Measurements from ENCODE around the gene KIF11. TPM values are rescaled to one million over a fixed set of nuclear protein-coding genes. Genes with fewer than 3 reads are reported as not detected.

KIF11 gene
- total RNA-seq, 1 experiment from 2014 or later: 47.8 TPM

DNA sequence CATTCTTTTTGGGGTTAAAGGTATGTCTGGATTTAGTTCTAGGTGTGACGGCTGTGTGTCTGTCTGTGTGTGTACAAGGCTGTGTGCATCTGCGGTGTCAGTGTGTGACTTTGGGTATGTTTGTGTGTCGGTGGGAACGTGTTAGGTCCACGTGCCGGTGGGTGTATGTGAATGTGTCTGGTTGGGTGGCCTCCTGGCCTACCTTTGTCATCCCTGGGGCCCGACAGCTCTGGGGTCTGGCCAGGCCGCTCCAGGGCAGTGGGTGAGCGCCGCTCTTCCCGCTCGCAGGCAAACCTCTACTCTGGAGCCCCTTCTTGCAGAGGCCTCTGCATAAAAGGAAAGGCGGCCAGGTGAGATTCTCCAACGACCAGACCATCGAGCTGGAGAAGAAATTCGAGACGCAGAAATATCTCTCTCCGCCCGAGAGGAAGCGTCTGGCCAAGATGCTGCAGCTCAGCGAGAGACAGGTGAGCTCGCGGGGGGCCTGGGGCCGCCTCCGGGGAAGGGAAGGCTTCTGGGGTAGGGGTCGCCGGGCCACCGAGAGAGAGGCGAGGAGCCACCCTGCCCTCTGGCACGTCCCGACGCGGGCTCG is 99.2 kb downstream of the KIF11 start:
- POLR2A ChIA-PET: interaction anchor here (0.6 kb wide), 1 partner anchor 25 kb away, joined by 11 read pairs; no protein-coding TSS in a partner anchor
- no peak for TF ChIP-seq POLR2AphosphoS5 (IDR thresholded peaks at IDR 0.05; ENCODE audit: low read depth, low read length)
- no peak for TF ChIP-seq SIN3A (IDR thresholded peaks at IDR 0.05; ENCODE audit: borderline replicate concordance, insufficient read depth, low read depth, low read length)
- TF ChIP-seq TCF7L2 (IDR thresholded peaks at IDR 0.05; ENCODE audit: low read depth, low read length): no peak
- TF ChIP-seq, protein P1, sequence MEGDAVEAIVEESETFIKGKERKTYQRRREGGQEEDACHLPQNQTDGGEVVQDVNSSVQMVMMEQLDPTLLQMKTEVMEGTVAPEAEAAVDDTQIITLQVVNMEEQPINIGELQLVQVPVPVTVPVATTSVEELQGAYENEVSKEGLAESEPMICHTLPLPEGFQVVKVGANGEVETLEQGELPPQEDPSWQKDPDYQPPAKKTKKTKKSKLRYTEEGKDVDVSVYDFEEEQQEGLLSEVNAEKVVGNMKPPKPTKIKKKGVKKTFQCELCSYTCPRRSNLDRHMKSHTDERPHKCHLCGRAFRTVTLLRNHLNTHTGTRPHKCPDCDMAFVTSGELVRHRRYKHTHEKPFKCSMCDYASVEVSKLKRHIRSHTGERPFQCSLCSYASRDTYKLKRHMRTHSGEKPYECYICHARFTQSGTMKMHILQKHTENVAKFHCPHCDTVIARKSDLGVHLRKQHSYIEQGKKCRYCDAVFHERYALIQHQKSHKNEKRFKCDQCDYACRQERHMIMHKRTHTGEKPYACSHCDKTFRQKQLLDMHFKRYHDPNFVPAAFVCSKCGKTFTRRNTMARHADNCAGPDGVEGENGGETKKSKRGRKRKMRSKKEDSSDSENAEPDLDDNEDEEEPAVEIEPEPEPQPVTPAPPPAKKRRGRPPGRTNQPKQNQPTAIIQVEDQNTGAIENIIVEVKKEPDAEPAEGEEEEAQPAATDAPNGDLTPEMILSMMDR (IDR thresholded peaks at IDR 0.05): no peak
- BruUV-seq (replicated peaks): no TSS peak
- ATAC-seq (no peak), DNase-seq (ENCODE audit: low read depth, low spot score) (no peak)
- in situ Hi-C loops (cut with HindIII; ENCODE audit: low pct_unique_long_range_greater_than_20kb, low sequenced_read_pairs): no loop called here
- H3K9me3 ChIP-seq (ENCODE audit: control insufficient read depth, insufficient read depth, low read depth, low read length): no peaks in the 10 kb centered on the region
- no peak overlapping the region for H3K27ac ChIP-seq (ENCODE audit: low read length)
- H3K4me1 ChIP-seq (ENCODE audit: control insufficient read depth, insufficient read depth, low read length): peaks cover 14% of the 10 kb centered on the region
- CTCF ChIA-PET: no interaction called here
- H3K36me3 ChIP-seq (ENCODE audit: control insufficient read depth, insufficient read depth, low read length): peaks cover 4% of the 10 kb centered on the region; the same call in 1 of the 2 replicates
- H3K4me3 ChIP-seq (ENCODE audit: low read depth in 2 of 2, low read length in 2 of 2): no peak overlapping the region; a peak in 1 of 4 replicates
- intact Hi-C loops (cut with micrococcal nuclease; ENCODE audit: unreplicated experiment): no loop called here
- H3K27me3 ChIP-seq (ENCODE audit: control insufficient read depth, insufficient read depth, low read length): no peaks in the 10 kb centered on the region

DNA sequence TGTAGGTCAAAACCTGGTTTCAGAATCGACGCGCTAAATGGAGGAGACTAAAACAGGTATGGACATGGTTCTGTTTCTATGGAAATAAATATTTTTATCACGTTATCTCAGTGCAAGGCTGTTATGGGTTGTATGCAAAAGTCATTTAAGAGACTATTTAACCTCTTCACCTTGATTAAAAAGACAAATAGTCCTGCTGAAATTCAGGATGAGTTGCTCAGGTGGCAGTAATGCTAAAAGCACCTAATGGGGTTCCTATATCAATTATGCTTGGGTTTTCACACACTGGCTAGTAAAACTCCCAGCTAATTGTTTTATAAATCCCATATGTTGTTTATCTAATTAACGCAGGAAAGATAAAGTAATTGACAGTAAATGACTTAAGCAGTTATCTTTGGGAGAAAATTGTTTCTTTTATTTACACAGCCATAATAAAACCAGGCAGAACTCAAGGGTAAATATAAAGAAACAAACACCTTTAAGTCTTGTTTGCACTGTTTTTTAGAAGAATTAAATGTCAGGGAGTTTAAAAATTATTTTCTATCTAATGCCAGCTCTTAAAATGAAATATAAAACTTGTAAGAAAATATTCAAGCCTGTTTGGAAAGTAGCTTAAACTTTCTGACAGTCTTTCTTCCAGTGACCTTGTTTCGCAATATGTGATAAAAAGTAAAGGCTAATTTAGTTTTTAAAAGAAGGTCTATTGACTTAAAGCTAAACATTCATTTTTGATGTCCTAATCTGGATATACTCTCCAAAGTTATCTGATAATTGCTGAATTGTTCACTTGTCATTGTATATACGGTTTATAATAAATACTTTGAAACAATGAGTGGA is 100.0 kb downstream of the KIF11 start:
- TF ChIP-seq POLR2AphosphoS5 (IDR thresholded peaks at IDR 0.05; ENCODE audit: low read depth, low read length): no peak
- TF ChIP-seq, protein P1 (IDR thresholded peaks at IDR 0.05): no peak
- no peak for TF ChIP-seq SIN3A (IDR thresholded peaks at IDR 0.05; ENCODE audit: borderline replicate concordance, insufficient read depth, low read depth, low read length)
- TF ChIP-seq, protein P2, sequence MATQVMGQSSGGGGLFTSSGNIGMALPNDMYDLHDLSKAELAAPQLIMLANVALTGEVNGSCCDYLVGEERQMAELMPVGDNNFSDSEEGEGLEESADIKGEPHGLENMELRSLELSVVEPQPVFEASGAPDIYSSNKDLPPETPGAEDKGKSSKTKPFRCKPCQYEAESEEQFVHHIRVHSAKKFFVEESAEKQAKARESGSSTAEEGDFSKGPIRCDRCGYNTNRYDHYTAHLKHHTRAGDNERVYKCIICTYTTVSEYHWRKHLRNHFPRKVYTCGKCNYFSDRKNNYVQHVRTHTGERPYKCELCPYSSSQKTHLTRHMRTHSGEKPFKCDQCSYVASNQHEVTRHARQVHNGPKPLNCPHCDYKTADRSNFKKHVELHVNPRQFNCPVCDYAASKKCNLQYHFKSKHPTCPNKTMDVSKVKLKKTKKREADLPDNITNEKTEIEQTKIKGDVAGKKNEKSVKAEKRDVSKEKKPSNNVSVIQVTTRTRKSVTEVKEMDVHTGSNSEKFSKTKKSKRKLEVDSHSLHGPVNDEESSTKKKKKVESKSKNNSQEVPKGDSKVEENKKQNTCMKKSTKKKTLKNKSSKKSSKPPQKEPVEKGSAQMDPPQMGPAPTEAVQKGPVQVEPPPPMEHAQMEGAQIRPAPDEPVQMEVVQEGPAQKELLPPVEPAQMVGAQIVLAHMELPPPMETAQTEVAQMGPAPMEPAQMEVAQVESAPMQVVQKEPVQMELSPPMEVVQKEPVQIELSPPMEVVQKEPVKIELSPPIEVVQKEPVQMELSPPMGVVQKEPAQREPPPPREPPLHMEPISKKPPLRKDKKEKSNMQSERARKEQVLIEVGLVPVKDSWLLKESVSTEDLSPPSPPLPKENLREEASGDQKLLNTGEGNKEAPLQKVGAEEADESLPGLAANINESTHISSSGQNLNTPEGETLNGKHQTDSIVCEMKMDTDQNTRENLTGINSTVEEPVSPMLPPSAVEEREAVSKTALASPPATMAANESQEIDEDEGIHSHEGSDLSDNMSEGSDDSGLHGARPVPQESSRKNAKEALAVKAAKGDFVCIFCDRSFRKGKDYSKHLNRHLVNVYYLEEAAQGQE (IDR thresholded peaks at IDR 0.05; ENCODE audit: insufficient read depth in 1 of 2, low read depth in 2 of 2, low read length in 1 of 2): no peak
- TF ChIP-seq TCF7L2 (IDR thresholded peaks at IDR 0.05; ENCODE audit: low read depth, low read length): no peak
- no peaks in the 10 kb centered on the region for H3K27me3 ChIP-seq (ENCODE audit: control insufficient read depth, insufficient read depth, low read length)
- no peak for ATAC-seq
- ChIA-PET CTCF (no interaction called here), POLR2A (interaction anchor here (0.6 kb wide), 1 partner anchor 26 kb away, joined by 11 read pairs; no protein-coding TSS in a partner anchor)
- peaks cover 4% of the 10 kb centered on the region; the same call in 1 of the 2 replicates for H3K36me3 ChIP-seq (ENCODE audit: control insufficient read depth, insufficient read depth, low read length)
- intact Hi-C loops (cut with micrococcal nuclease; ENCODE audit: unreplicated experiment) (no loop called here), in situ Hi-C loops (cut with HindIII; ENCODE audit: low pct_unique_long_range_greater_than_20kb, low sequenced_read_pairs) (no loop called here)
- no peak overlapping the region for H3K27ac ChIP-seq (ENCODE audit: low read length)
- H3K9me3 ChIP-seq (ENCODE audit: control insufficient read depth, insufficient read depth, low read depth, low read length): no peaks in the 10 kb centered on the region
- H3K4me1 ChIP-seq (ENCODE audit: control insufficient read depth, insufficient read depth, low read length): peaks cover 18% of the 10 kb centered on the region
- no TSS peak for BruUV-seq (replicated peaks)
- H3K4me3 ChIP-seq (ENCODE audit: low read depth in 2 of 2, low read length in 2 of 2): no peak overlapping the region
- no peak for DNase-seq (ENCODE audit: low read depth, low spot score)
